Keratinocyte (primary cell): ENCODE results near the gene FAM124A.

Experiments used
- CTCF ChIP-seq, 3 experiments: IDR thresholded peaks in 1 of 3; conservative IDR thresholded peaks in 1 of 3; optimal IDR thresholded peaks in 1 of 3; 2 replicates in 2 of 3; 3 replicates in 1 of 3; pipeline versions ENCODE3 to v1.5.1; 2011; ENCODE audit warnings: low read length in 3 of 3, mild to moderate bottlenecking in 3 of 3, moderate library complexity in 2 of 3, control low read depth in 1 of 3, inconsistent platforms in 1 of 3; ENCODE audit not compliant: insufficient read depth in 2 of 3; ENCODE audit errors: extremely low read depth in 1 of 3
- EZH2 ChIP-seq: IDR thresholded peaks from one replicate; pipeline ENCODE4 v1.6.1; 2012; ENCODE audit warnings: inconsistent platforms, mild to moderate bottlenecking, low read length, moderate library complexity

- peak; percentile 38 to 46 (median 38) for TF ChIP-seq CTCF (optimal IDR thresholded peaks at IDR 0.05 in 1 of 3, IDR thresholded peaks at IDR 0.05 in 1 of 3, conservative IDR thresholded peaks at IDR 0.05 in 1 of 3; ENCODE audit: extremely low read depth in 1 of 3, insufficient read depth in 2 of 3, low read length in 3 of 3)
- no peak for TF ChIP-seq EZH2
Observed at GRCh38 chr13:51249770-51250741, 27.9 kb downstream of the FAM124A start.
